OCI-LY1 (cell line): ENCODE data around the gene MYBBP1A.

ENCODE experiments used
- EZH2 ChIP-seq: fragments of 200-600 bp; sonication (generic), shearing (Covaris generic); IDR thresholded peaks from 2 replicates; pipeline ENCODE4 v1.8.0; 2017; ENCODE audit warnings: borderline replicate concordance, mixed run types, mild to moderate bottlenecking, antibody characterized with exemption, low read length, moderate library complexity, mixed read lengths
- TF ChIP-seq, protein P1 (sequence below): fragments of 200-600 bp; sonication (generic), shearing (Covaris generic); IDR thresholded peaks from 2 replicates; pipeline ENCODE4 v1.5.1; 2017; ENCODE audit warnings: mild to moderate bottlenecking, antibody characterized with exemption, low read length, moderate library complexity, mixed read lengths

DNA sequence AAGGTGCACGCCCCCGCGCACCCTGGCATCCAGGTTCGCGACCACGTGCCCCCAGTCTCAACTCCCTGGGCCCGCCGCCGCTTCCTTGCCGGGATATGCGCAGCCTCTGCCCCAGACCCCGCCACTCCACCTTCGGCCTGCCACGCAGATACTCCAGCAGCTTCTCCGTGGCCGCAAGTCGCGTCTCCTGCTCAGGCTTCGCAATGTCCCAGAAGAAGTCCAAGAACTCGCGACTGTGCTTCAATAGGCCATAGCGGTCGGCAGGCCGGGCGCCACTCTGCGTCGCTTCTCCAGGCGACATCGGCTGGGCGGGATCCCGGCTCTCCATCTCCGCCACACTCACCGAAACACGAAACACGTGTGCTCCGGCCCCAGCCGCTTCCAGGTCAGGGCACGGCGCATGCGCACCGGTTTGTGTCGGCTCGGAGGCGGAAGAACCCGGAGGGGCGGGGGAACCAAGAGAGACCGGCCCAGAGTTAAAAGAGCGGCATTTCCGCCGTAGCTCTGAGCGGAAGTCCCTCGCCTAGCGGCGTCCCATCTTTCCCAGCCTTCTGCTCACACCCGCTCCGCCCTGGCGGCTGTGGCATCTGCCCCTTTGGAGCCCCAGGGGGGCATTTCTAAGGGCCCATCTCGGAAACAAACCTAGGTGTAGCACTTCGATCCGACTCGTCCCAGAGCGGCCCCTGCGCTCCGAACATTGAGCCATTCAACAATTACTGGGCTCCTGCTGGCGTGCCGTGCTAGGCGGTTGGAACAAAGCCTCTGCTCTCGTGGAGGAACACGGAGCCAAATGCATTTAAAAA, at the start of gene MYBBP1A:
- TF ChIP-seq, protein P1, sequence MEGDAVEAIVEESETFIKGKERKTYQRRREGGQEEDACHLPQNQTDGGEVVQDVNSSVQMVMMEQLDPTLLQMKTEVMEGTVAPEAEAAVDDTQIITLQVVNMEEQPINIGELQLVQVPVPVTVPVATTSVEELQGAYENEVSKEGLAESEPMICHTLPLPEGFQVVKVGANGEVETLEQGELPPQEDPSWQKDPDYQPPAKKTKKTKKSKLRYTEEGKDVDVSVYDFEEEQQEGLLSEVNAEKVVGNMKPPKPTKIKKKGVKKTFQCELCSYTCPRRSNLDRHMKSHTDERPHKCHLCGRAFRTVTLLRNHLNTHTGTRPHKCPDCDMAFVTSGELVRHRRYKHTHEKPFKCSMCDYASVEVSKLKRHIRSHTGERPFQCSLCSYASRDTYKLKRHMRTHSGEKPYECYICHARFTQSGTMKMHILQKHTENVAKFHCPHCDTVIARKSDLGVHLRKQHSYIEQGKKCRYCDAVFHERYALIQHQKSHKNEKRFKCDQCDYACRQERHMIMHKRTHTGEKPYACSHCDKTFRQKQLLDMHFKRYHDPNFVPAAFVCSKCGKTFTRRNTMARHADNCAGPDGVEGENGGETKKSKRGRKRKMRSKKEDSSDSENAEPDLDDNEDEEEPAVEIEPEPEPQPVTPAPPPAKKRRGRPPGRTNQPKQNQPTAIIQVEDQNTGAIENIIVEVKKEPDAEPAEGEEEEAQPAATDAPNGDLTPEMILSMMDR: peak; percentile 15; the same call in 1 of the 2 replicates
- TF ChIP-seq EZH2: no peak
